ENCODE measurements around the gene MYOT. TPM values are rescaled to one million over a fixed set of nuclear protein-coding genes. Genes with fewer than 3 reads are reported as not detected.

MYOT gene, protein sequence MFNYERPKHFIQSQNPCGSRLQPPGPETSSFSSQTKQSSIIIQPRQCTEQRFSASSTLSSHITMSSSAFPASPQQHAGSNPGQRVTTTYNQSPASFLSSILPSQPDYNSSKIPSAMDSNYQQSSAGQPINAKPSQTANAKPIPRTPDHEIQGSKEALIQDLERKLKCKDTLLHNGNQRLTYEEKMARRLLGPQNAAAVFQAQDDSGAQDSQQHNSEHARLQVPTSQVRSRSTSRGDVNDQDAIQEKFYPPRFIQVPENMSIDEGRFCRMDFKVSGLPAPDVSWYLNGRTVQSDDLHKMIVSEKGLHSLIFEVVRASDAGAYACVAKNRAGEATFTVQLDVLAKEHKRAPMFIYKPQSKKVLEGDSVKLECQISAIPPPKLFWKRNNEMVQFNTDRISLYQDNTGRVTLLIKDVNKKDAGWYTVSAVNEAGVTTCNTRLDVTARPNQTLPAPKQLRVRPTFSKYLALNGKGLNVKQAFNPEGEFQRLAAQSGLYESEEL
- total RNA-seq: not detected

DNA sequence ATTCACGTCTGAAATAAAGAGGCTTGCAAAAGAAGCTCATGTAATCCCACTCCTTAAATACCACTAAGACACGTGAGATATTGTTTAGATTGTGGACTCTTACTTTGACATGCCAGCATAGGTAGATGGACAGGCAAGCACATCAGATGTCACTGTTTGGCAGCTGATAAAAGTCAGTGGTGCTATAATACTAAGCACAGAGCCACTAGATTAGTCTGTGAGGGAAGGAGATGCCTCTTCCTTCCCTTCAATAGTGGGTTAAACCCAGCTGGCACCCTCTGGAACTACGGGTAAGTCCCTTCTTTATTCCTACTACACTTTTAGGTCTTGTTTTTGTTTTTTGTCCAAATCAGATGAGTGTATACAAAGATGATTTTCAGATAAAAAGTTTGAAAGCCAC, at the start of gene MYOT:
TSS of gene MYOT (plus strand) at position 197 of the 400 bp plus-strand sequence. CDS start 2,792 bp downstream, outside the sequence.
- Mint-ChIP-seq H3K9me3 (no peaks in the 10 kb centered on the region), H3K36me3 (ENCODE audit: low read depth) (no peaks in the 10 kb centered on the region), H3K27me3 (ENCODE audit: low read depth) (no peaks in the 10 kb centered on the region), H3K4me3 (no peak within 1 kb of the TSS), H3K27ac (no peak within 1 kb of the TSS), H3K4me1 (ENCODE audit: low read depth) (no peaks in the 10 kb centered on the region)
- no peak for DNase-seq
- CTCF ChIA-PET: no interaction called here
- intact Hi-C loops (cut with micrococcal nuclease): no loop called here

DNA sequence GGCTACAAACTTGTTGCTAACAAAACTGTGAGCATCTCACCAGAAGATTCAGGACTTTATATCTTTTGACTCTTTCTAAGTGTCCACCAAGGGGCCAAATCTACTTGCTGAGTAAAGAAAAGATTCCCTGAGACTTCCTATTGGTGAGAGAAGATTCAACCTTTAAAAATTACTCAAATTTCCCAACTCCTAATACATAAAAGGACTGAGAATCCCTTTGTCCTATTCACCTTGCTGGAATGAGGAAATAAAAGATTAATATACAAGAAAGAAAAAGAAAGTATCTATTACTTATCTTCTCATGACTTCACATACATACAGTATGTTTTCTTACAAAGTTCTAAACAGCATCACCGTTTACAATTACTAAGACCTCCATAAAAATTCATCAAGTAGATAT, 47.9 kb upstream of the MYOT start:
- Mint-ChIP-seq H3K27me3 (ENCODE audit: low read depth) (no peaks in the 10 kb centered on the region), H3K4me3 (no peak overlapping the region), H3K9me3 (no peaks in the 10 kb centered on the region), H3K27ac (no peak overlapping the region), H3K36me3 (ENCODE audit: low read depth) (no peaks in the 10 kb centered on the region), H3K4me1 (ENCODE audit: low read depth) (no peaks in the 10 kb centered on the region)
- intact Hi-C loops (cut with micrococcal nuclease): no loop called here
- CTCF ChIA-PET: no interaction called here
- no peak for DNase-seq

DNA sequence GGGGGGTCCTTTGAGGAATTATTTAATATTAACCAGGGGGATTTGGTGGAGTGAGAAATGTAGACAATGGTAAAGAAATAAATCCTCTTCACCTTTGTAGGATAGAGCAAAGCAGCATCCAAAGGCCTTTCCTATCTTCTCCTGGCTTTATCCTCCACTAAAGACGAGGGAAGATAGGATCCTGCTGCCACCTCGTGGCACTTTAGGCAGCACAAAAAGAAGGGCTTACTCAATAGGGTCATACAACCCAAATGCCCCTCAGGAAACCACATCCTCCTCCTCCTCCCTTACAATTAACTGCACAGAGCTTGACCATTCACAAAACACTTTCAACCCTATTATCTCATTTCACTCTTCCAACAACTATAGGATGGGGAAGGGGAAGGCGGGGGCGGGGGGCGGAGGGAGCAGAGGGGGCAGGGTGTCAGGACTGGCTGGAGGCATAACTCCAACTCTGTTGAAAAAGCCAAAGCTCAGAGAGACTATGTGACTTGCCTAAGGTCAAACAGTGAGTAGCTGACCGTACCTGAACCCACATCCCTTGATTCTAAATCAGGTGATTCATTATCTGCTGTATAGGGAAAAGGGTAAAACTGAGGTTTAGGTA, 45.4 kb upstream of the MYOT start:
- H3K4me3 Mint-ChIP-seq: no peak overlapping the region
- peaks cover 3% of the 10 kb centered on the region for H3K36me3 Mint-ChIP-seq (ENCODE audit: low read depth)
- no peaks in the 10 kb centered on the region for H3K4me1 Mint-ChIP-seq (ENCODE audit: low read depth)
- intact Hi-C loops (cut with micrococcal nuclease): no loop called here
- H3K27ac Mint-ChIP-seq: no peak overlapping the region
- peaks cover 6% of the 10 kb centered on the region for H3K9me3 Mint-ChIP-seq
- no peaks in the 10 kb centered on the region for H3K27me3 Mint-ChIP-seq (ENCODE audit: low read depth)
- CTCF ChIA-PET: interaction anchor here (0.8 to 1.1 kb wide), 2 partner anchors 43 to 71 kb away, joined by 3 to 5 read pairs; no protein-coding TSS in a partner anchor
- DNase-seq: peak; percentile 28

DNA sequence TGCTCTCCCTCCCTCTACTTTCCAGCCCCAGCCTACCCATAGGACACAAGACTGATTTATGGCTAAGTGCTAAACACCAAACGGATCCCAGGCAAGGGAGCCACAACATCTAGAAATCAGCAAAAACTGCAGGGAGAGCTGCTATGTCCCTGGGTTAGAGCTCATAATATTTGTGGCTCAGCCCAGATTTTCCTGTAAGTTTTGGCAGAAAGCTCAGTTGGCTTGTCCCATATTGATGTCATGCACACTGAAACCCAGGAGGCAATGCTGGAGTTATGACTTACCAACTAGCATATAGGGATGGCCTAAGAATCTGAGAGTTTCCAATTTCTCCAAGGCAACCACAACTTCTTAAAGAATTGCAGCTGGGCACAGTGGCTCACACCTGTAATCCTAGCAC, 44.7 kb upstream of the MYOT start:
- H3K27ac Mint-ChIP-seq: no peak overlapping the region
- no peak overlapping the region for H3K4me3 Mint-ChIP-seq
- intact Hi-C loops (cut with micrococcal nuclease): no loop called here
- peaks cover 6% of the 10 kb centered on the region for H3K9me3 Mint-ChIP-seq
- H3K36me3 Mint-ChIP-seq (ENCODE audit: low read depth): peaks cover 3% of the 10 kb centered on the region
- H3K27me3 Mint-ChIP-seq (ENCODE audit: low read depth): no peaks in the 10 kb centered on the region
- CTCF ChIA-PET: interaction anchor here (0.8 to 1.1 kb wide), 2 partner anchors 44 to 72 kb away, joined by 3 to 5 read pairs; no protein-coding TSS in a partner anchor
- DNase-seq: no peak
- no peaks in the 10 kb centered on the region for H3K4me1 Mint-ChIP-seq (ENCODE audit: low read depth)

DNA sequence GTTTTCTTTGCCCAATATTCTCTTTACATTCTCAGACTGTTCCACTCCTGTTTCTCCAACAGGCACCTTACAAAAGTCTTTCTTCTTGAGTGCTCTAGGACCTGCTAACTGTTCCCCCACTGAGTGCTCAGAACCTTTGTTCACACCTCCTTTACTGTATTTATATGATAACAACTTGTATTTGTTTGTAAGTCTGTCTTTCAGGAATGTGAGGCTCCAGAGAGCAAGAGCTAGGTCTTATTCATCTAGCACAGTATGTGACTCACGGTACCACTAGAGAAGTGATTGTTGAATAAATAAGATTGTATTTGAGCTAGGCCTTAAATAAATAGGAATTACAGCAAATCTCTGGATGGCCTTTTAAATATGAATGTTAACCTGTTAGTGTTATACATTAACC, 42.5 kb upstream of the MYOT start:
- H3K27ac Mint-ChIP-seq: no peak overlapping the region
- peaks cover 6% of the 10 kb centered on the region for H3K9me3 Mint-ChIP-seq
- intact Hi-C loops (cut with micrococcal nuclease): no loop called here
- no peak overlapping the region for H3K4me3 Mint-ChIP-seq
- H3K27me3 Mint-ChIP-seq (ENCODE audit: low read depth): no peaks in the 10 kb centered on the region
- H3K4me1 Mint-ChIP-seq (ENCODE audit: low read depth): no peaks in the 10 kb centered on the region
- no peak for DNase-seq
- CTCF ChIA-PET: no interaction called here
- peaks cover 3% of the 10 kb centered on the region for H3K36me3 Mint-ChIP-seq (ENCODE audit: low read depth)

DNA sequence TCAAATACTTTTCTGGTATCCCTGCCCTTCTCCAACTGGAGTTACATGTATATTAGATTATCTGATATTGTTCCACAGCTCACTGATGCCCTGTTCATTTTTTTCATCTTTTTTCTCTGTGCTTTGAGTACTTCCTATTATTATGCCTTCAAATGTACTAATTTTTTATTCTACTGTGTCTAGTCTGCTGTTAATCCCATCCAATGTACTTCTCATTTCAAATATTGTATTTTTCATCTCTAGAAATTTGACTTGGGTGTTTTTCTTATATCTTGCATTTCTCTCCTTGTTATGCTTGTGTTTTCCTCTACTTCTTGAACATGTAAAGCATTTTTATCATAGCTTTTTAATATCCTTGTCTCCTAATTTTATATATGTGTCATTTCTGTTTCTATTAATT, 41.6 kb upstream of the MYOT start:
- Mint-ChIP-seq H3K9me3 (peaks cover 6% of the 10 kb centered on the region), H3K27ac (no peak overlapping the region), H3K36me3 (ENCODE audit: low read depth) (peaks cover 3% of the 10 kb centered on the region), H3K27me3 (ENCODE audit: low read depth) (no peaks in the 10 kb centered on the region), H3K4me3 (no peak overlapping the region), H3K4me1 (ENCODE audit: low read depth) (no peaks in the 10 kb centered on the region)
- DNase-seq: no peak
- CTCF ChIA-PET: no interaction called here
- intact Hi-C loops (cut with micrococcal nuclease): no loop called here

DNA sequence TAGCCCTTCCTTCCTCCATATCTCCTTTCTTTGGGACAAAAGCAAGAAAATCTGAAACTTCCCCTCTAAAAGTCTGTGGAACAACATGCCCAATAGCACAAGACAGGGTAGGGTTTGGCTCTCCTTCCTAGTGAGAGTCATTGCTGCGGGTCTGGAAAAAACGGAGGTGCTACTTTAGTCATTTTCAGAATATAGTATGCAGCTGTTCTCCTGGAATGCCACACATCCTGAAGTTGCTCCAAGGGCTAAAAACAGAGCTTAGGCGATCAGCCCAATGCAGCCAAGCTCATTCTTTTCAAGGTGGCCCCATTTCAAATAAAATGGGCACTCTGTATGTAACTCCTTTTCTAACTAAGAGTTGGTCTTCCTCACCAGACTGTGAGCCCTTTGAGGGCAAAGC, 39.5 kb upstream of the MYOT start:
- no peaks in the 10 kb centered on the region for H3K4me1 Mint-ChIP-seq (ENCODE audit: low read depth)
- H3K36me3 Mint-ChIP-seq (ENCODE audit: low read depth): peaks cover 3% of the 10 kb centered on the region
- H3K27me3 Mint-ChIP-seq (ENCODE audit: low read depth): no peaks in the 10 kb centered on the region
- H3K27ac Mint-ChIP-seq: no peak overlapping the region
- CTCF ChIA-PET: no interaction called here
- no peak for DNase-seq
- no peak overlapping the region for H3K4me3 Mint-ChIP-seq
- intact Hi-C loops (cut with micrococcal nuclease): no loop called here
- H3K9me3 Mint-ChIP-seq: peaks cover 6% of the 10 kb centered on the region

DNA sequence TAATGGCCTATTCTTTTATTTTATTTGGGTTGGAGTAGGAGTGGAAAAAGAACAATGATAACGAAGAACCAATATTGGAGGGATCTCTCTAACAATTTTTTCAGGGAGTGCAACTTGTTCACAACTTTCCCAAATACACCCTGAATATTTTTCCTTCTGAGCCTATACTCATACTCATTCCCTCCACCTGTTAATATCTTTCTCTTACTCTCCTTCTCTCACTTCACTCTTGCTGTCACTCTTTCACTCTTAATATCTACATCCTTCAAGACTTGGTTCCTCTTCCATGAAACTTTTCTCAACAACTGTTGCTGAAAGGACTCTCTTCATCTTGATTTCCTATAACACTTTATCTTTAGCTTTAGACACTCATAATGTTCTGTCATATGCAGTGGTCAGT, 39.0 kb upstream of the MYOT start:
- Mint-ChIP-seq H3K9me3 (peaks cover 6% of the 10 kb centered on the region), H3K27ac (no peak overlapping the region), H3K4me3 (no peak overlapping the region), H3K27me3 (ENCODE audit: low read depth) (no peaks in the 10 kb centered on the region), H3K36me3 (ENCODE audit: low read depth) (peaks cover 3% of the 10 kb centered on the region), H3K4me1 (ENCODE audit: low read depth) (no peaks in the 10 kb centered on the region)
- intact Hi-C loops (cut with micrococcal nuclease): no loop called here
- CTCF ChIA-PET: no interaction called here
- DNase-seq: no peak

DNA sequence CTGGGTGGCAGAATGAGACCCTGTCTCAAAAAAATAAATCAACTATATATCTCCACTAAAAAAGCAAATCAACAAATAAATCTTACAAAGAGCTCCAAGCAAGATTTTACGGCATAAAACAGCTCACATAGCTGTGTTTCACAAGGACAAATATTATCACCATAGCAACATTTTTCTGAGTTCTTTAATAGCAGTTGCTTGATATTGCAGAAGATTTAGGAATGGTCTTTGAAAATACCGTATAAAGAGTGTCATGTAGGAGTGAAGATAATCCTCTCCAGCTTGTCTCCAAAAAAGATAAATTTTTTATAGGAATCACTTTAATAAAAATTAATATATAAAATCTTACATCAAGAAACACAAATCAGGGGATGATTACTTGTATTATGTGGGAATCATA, 36.6 kb upstream of the MYOT start:
- Mint-ChIP-seq H3K27ac (no peak overlapping the region), H3K36me3 (ENCODE audit: low read depth) (peaks cover 3% of the 10 kb centered on the region), H3K4me1 (ENCODE audit: low read depth) (no peaks in the 10 kb centered on the region), H3K4me3 (no peak overlapping the region), H3K9me3 (peaks cover 3% of the 10 kb centered on the region), H3K27me3 (ENCODE audit: low read depth) (no peaks in the 10 kb centered on the region)
- intact Hi-C loops (cut with micrococcal nuclease): no loop called here
- no peak for DNase-seq
- CTCF ChIA-PET: interaction anchor here (0.7 kb wide), 1 partner anchor 49 kb away, joined by 3 read pairs; no protein-coding TSS in a partner anchor

DNA sequence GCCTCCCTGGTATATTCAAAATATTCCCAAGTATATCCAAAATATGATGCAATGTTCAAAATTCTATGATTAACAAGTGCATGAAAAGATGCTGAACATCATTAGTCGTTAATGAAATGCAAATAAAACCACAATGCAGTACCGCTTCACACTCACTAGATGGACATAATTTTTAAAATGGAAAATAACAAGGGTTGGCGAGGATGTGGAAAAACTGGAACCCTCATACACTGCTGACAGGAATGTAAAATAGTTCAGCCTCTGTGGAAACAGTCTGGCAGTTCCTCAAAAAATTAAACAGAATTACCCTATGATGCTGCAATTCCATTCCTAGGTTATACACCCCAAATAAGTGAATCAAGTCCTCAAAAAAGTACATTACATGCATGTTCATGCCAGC, 36.1 kb upstream of the MYOT start:
- DNase-seq: no peak
- no peaks in the 10 kb centered on the region for H3K4me1 Mint-ChIP-seq (ENCODE audit: low read depth)
- intact Hi-C loops (cut with micrococcal nuclease): no loop called here
- CTCF ChIA-PET: interaction anchor here (0.7 kb wide), 1 partner anchor 49 kb away, joined by 3 read pairs; no protein-coding TSS in a partner anchor
- no peaks in the 10 kb centered on the region for H3K27me3 Mint-ChIP-seq (ENCODE audit: low read depth)
- no peak overlapping the region for H3K27ac Mint-ChIP-seq
- H3K9me3 Mint-ChIP-seq: no peaks in the 10 kb centered on the region
- H3K4me3 Mint-ChIP-seq: no peak overlapping the region
- peaks cover 2% of the 10 kb centered on the region for H3K36me3 Mint-ChIP-seq (ENCODE audit: low read depth)

DNA sequence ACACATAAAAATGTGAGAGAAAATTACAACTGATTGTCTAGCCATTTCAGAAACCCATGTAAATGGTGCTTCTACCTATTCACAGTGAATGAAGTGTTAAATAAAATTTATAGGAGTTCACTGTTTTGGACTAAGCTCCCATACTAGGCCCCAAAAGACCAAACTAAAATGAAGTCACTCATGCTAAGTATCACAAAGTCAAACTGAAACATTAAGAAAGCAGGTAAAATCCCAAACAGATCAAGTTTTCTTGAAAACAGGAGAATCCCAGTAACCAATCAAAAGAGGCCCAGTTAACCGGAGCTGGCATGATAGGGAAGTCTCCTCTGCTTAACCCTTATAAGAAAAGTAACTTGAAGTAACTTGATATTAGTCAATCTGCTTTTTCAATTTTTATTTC, 35.2 kb upstream of the MYOT start:
- CTCF ChIA-PET: no interaction called here
- H3K4me3 Mint-ChIP-seq: no peak overlapping the region
- DNase-seq: no peak
- H3K9me3 Mint-ChIP-seq: no peaks in the 10 kb centered on the region
- no peak overlapping the region for H3K27ac Mint-ChIP-seq
- intact Hi-C loops (cut with micrococcal nuclease): no loop called here
- peaks cover 2% of the 10 kb centered on the region for H3K36me3 Mint-ChIP-seq (ENCODE audit: low read depth)
- H3K4me1 Mint-ChIP-seq (ENCODE audit: low read depth): no peaks in the 10 kb centered on the region
- no peaks in the 10 kb centered on the region for H3K27me3 Mint-ChIP-seq (ENCODE audit: low read depth)

DNA sequence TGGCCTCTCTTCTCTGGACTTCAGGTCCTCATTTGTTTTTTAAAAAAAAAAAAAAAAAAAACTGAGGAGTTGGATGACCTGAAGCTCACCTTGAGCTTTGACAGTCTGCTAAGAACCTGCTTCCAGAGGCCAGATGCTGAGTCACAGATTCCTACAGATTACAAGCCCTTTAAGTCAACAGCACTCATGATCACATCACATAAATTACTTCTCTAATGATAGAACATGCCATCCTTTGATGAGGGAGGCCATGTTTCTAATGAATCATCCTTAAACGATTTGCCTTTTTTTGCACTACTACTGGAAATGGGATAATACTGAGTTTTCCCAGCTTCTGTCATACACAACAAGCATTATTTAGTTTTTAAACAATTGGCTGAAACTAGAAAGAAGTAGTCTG, 34.2 kb upstream of the MYOT start:
- intact Hi-C loops (cut with micrococcal nuclease): no loop called here
- no peak for DNase-seq
- CTCF ChIA-PET: interaction anchor here (0.6 kb wide), 1 partner anchor 179 kb away, joined by 3 read pairs; no protein-coding TSS in a partner anchor
- Mint-ChIP-seq H3K27me3 (ENCODE audit: low read depth) (no peaks in the 10 kb centered on the region), H3K4me1 (ENCODE audit: low read depth) (no peaks in the 10 kb centered on the region), H3K9me3 (no peaks in the 10 kb centered on the region), H3K27ac (no peak overlapping the region), H3K36me3 (ENCODE audit: low read depth) (peaks cover 2% of the 10 kb centered on the region), H3K4me3 (no peak overlapping the region)

Data from activated naive CD4-positive, alpha-beta T cell treated with anti-CD3 and anti-CD28 coated beads for 36 hours (primary cell).